ENCODE data around the gene SLC38A9.

Gene SLC38A9

DNA sequence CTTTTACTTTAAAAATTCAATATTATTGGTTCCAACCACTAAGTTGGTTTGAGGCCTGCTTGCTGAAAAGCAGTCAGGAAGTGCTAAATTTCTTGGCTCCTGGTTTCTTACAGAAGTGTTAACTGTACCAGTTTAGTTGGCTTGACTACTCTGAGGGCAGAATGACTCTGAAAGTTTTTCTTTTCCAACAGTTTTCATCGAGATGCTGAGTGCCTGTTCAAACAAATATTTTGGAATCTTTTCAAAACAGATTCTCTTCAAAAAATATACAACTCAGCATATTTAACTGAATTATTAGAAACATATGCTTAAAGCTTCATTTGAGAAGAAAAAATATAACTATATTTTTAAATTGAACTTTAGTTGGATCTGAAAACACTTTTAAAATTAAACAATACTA is 37.0 kb downstream of the SLC38A9 start:
- no peak overlapping the region for H3K4me3 Mint-ChIP-seq
- H3K36me3 Mint-ChIP-seq (ENCODE audit: low read depth) = peaks cover 17% of the 10 kb centered on the region
- H3K27me3 Mint-ChIP-seq (ENCODE audit: low read depth, poor library complexity) = no peaks in the 10 kb centered on the region
- no peak for DNase-seq
- no peak for TF ChIP-seq CTCF (IDR thresholded peaks at IDR 0.05)
- H3K4me1 Mint-ChIP-seq = peaks cover 9% of the 10 kb centered on the region
- H3K27ac Mint-ChIP-seq = no peak overlapping the region
- no peaks in the 10 kb centered on the region for H3K9me3 Mint-ChIP-seq

DNA sequence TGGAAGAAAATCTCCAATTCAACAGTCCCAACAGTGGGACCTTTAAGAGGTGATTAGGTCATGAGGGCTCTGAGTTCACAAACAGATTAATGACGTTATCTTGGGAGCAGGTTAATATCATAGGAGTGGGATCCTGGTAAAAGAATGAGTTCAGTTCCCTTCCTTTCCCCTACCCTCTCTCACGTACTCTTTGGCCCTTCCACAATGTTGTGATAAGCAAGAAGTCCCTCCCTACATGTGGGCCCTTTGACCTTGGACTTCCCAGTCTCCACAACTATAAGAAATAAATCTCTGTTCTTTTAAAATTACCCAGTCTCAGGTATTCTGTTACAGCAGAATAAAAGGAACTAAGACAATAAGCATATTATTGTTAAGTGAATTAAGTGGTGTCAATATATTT is 37.8 kb downstream of the SLC38A9 start:
- Mint-ChIP-seq H3K4me3 (no peak overlapping the region), H3K27me3 (ENCODE audit: low read depth, poor library complexity) (no peaks in the 10 kb centered on the region), H3K4me1 (peaks cover 9% of the 10 kb centered on the region)

DNA sequence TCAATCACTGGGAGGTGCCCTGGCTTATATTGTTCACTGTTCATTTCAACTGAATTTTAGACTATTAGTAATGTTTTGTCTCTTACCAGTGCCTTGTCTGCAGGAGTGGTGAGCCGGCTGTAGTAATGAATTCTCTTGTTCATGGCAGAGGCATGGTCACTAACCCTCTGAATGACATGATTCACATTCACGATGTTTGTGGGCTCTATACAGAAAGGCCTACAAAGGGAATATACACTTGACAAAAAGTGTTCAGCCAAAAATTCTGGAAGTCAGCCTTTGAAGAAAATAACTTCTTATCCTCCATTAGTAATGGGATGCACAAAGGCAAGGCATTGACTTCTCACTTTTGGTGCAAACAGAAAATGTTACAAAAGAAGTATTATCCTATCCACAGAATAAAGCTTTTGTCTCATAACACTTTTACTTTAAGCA is 39.6 kb downstream of the SLC38A9 start:
- no peak overlapping the region for H3K4me3 Mint-ChIP-seq
- no peaks in the 10 kb centered on the region for H3K27me3 Mint-ChIP-seq (ENCODE audit: low read depth, poor library complexity)
- no peak for DNase-seq
- H3K9me3 Mint-ChIP-seq = no peaks in the 10 kb centered on the region
- no peak for TF ChIP-seq CTCF (IDR thresholded peaks at IDR 0.05)
- peaks cover 16% of the 10 kb centered on the region for H3K36me3 Mint-ChIP-seq (ENCODE audit: low read depth)
- H3K4me1 Mint-ChIP-seq = peaks cover 9% of the 10 kb centered on the region
- no peak overlapping the region for H3K27ac Mint-ChIP-seq

More for the DNA sequence above, 37.8 kb downstream of the SLC38A9 start:
- H3K36me3 Mint-ChIP-seq (ENCODE audit: low read depth) = peaks cover 17% of the 10 kb centered on the region
- H3K27ac Mint-ChIP-seq = no peak overlapping the region
- H3K9me3 Mint-ChIP-seq = no peaks in the 10 kb centered on the region
- DNase-seq = no peak
- TF ChIP-seq CTCF (IDR thresholded peaks at IDR 0.05) = no peak

GRCh38 chr5:55671975-55672374 is 40.1 kb downstream of the SLC38A9 start:
- no peak for TF ChIP-seq CTCF (IDR thresholded peaks at IDR 0.05)
- Mint-ChIP-seq H3K4me3 (no peak overlapping the region), H3K36me3 (ENCODE audit: low read depth) (peaks cover 19% of the 10 kb centered on the region), H3K27me3 (ENCODE audit: low read depth, poor library complexity) (no peaks in the 10 kb centered on the region), H3K9me3 (no peaks in the 10 kb centered on the region), H3K4me1 (peaks cover 9% of the 10 kb centered on the region), H3K27ac (no peak overlapping the region)
- no peak for DNase-seq

DNA sequence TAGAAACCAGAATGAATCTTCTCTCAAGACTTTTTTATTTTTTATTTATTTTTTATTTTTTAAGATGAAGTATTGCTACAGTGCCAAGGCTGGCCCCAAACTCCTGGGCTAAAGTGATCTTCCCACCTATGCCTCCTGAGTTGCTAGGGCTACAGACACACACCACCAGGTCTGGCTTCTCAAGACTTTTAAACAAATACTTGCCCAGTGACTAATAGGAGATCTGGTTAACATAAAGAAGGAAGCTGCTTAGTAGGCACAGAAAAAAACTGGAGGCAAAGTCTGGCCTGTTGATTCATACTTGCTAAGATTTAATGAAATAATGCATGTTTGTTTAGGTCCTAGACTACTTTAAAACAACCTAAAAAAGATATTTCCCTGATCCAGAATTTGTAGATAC is 43.8 kb downstream of the SLC38A9 start:
- Mint-ChIP-seq H3K4me1 (no peaks in the 10 kb centered on the region), H3K27ac (no peak overlapping the region), H3K4me3 (no peak overlapping the region), H3K36me3 (ENCODE audit: low read depth) (peaks cover 40% of the 10 kb centered on the region), H3K9me3 (no peaks in the 10 kb centered on the region), H3K27me3 (ENCODE audit: low read depth, poor library complexity) (no peaks in the 10 kb centered on the region)
- no peak for DNase-seq
- TF ChIP-seq CTCF (IDR thresholded peaks at IDR 0.05) = no peak

DNA sequence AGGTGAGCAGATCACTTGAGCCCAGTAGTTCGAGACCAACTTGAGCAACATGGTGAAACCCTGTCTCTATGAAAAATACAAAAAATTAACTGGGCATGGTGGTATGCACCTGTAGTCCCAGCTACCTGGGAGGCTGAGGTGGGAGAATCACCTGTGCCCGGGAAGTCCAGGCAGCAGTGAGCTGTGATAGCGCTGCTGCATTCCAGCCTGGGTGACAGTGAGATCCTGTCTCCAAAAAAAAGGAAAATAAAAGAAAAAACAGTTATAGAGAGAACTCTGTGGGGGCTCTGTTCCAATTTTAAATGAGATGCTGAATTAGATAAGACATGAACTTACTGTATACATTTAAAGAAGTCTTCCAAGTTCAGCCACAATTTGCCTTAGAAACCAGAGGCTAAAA is 44.2 kb downstream of the SLC38A9 start:
- H3K27ac Mint-ChIP-seq = no peak overlapping the region

More for the DNA sequence above, 44.2 kb downstream of the SLC38A9 start:
- no peak for TF ChIP-seq CTCF (IDR thresholded peaks at IDR 0.05)
- Mint-ChIP-seq H3K4me1 (no peaks in the 10 kb centered on the region), H3K27me3 (ENCODE audit: low read depth, poor library complexity) (no peaks in the 10 kb centered on the region), H3K9me3 (no peaks in the 10 kb centered on the region), H3K36me3 (ENCODE audit: low read depth) (peaks cover 40% of the 10 kb centered on the region), H3K4me3 (no peak overlapping the region)
- DNase-seq = no peak

All from nephron progenitor cell (in vitro differentiated cells).